RWPE1 (cell line): Measurements from ENCODE around the gene SORBS1.

Source experiments
- CTCF ChIA-PET: fragments of 350-600 bp; sonication (Branson Sonifier 250); formaldehyde crosslinking; extraction: SDS; loops from one replicate; lab custom pipeline; 2021; lab: Yijun Ruan, JAX
- POLR2A ChIA-PET: fragments of 400-600 bp; formaldehyde crosslinking; extraction: SDS; loops from one replicate; lab custom pipeline; 2020; ENCODE audit warnings: antibody characterized with exemption; ENCODE audit not compliant: low non-redundant PET; lab: Yijun Ruan, JAX
- DNase-seq: peaks from one replicate; pipeline ENCODE4 v3.0.0; 2012; ENCODE audit warnings: low spot score
- H3K27ac ChIP-seq: fragments of 450-650 bp; 2 replicates; pipeline ENCODE4 v1.5.1; 2017
- TF ChIP-seq, protein P1 (sequence below): fragments of 450-650 bp; conservative IDR thresholded peaks from 2 replicates; pipeline ENCODE4 v1.5.1; 2017; ENCODE audit warnings: low read depth, mild to moderate bottlenecking

SORBS1 gene

DNA sequence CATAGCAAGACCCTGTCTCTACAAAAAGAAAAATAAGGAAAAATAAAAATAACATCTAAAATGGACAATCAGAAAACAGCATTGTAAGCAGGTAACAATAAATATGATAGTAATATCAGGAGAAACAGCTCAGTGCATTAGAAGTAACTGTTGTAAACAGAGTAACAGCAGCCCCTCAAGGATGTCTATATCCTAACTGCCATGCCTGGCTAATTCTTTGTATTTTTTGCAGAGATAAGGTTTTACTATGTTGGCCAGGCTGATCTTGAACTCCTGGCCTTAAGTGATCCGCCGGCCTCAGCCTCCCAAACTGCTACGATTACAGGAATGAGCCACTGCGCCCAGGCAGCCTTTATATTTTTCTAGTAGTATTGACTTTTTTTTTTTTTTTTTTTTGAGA, 7.5 kb downstream of the SORBS1 start:
- TF ChIP-seq, protein P1, sequence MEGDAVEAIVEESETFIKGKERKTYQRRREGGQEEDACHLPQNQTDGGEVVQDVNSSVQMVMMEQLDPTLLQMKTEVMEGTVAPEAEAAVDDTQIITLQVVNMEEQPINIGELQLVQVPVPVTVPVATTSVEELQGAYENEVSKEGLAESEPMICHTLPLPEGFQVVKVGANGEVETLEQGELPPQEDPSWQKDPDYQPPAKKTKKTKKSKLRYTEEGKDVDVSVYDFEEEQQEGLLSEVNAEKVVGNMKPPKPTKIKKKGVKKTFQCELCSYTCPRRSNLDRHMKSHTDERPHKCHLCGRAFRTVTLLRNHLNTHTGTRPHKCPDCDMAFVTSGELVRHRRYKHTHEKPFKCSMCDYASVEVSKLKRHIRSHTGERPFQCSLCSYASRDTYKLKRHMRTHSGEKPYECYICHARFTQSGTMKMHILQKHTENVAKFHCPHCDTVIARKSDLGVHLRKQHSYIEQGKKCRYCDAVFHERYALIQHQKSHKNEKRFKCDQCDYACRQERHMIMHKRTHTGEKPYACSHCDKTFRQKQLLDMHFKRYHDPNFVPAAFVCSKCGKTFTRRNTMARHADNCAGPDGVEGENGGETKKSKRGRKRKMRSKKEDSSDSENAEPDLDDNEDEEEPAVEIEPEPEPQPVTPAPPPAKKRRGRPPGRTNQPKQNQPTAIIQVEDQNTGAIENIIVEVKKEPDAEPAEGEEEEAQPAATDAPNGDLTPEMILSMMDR: no peak
- no peak for DNase-seq
- ChIA-PET CTCF (no interaction called here), POLR2A (no interaction called here)
- H3K27ac ChIP-seq: no peak overlapping the region

DNA sequence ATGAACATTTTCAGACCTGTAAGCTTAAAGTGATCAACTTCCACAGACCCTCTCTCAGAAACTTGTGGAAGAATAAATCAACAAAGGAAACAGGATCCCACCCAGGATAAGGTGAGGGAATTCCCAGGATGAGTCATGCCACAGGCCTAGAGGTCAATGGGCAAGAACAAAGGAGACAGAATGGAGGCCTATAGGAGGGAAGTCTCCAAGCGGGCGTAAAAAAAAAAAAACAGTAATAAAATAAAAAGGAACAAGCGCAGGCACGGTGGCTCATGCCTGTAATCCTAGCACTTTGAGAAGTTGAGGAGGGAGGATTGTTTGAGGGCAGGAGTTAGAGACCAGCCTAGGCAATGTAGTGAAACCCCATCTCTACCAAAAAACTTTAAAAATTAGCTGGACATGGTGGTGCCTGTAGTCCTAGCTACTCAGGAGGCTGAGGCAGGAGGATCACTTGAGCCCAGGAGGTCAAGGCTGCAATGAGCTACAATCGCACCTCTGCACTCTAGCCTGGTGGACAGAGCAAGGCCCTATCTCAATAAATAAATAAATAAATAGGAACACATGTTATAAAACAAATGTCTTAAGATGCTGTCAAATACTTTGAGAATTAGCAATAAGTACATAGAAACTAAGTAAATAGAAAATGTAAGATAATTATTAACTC, 8.4 kb downstream of the SORBS1 start:
- TF ChIP-seq, protein P1: no peak
- POLR2A ChIA-PET: no interaction called here
- CTCF ChIA-PET: no interaction called here
- DNase-seq: peak; percentile 20
- H3K27ac ChIP-seq: no peak overlapping the region

- ChIA-PET POLR2A (no interaction called here), CTCF (no interaction called here)
- TF ChIP-seq, protein P1: no peak
- H3K27ac ChIP-seq: no peak overlapping the region
- DNase-seq: no peak
Observed at GRCh38 chr10:95550073-95550672, 11.0 kb downstream of the SORBS1 start.

DNA sequence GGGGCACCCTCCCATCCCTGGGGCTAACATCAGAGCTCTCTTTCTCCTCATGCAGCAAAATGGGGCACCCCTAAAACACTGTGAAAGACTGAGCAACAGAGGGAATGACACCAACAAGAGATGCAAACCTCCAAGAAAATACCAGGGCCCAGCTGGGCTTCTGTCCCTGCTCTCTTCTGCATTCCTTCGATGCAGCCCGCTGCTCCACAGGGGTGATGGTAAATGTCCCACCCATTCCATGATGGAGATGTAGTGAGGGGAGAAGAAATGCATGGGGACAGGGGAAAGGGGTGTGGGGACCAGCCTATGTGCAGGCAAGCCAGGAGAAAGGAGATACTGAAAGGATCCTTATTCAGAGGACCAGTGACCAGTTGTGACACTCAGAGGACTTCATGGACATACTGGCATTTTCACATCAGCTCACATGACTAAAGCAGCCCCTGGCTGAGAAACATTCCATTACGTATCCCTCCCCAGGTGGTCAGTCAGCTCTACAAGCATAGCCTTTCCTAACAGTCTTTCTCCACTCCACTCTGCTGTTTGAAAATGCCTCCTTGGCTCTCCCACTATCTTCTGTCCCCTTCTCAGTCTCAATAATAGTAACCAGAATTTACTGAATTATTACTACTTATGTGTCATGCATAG, 13.3 kb downstream of the SORBS1 start:
- ChIA-PET POLR2A (interaction anchor here (0.7 kb wide), 1 partner anchor 169 kb away, joined by 8 read pairs; no protein-coding TSS in a partner anchor), CTCF (no interaction called here)
- H3K27ac ChIP-seq: no peak overlapping the region
- TF ChIP-seq, protein P1: no peak
- DNase-seq: no peak

DNA sequence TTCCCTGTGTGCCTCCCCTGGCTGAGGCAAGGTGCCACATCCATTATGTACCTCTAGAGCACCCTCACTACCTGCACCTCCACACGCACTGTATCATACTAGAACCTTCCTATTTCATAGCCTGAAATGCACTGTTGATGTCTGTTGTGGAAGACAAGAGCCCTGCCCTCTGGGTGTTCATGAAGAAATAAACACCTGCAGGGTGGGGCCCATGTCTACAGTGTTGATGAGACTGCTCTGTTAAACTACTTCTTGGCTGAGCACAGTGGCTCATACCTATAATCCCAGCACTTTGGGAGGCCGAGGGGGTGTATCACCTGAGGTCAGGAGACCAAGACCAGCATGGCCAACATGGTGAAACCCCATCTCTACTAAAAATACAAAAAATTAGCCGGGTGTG, 14.0 kb downstream of the SORBS1 start:
- CTCF ChIA-PET: no interaction called here
- no peak for DNase-seq
- POLR2A ChIA-PET: no interaction called here
- TF ChIP-seq, protein P1: no peak
- H3K27ac ChIP-seq: no peak overlapping the region

DNA sequence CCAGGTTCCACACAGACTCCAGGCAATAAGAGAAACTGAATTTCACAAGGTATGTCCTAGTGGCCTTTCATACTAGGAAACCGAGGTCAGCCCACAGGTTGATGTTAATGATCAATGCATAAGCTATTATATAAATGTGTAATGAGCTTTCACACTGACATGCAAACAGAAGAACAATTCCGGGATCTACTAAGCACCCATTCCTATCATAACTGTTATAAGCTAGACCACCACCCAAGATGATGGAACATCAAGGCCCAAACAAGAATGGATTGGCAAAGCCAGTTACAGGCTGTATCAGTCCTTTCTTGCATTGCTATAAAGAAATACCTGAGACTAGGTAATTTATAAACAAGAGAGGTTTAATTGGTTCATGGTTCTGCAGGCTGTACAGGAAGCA, 15.2 kb downstream of the SORBS1 start:
- no peak overlapping the region for H3K27ac ChIP-seq
- ChIA-PET POLR2A (no interaction called here), CTCF (no interaction called here)
- DNase-seq: no peak
- TF ChIP-seq, protein P1: no peak
